22Rv1 (cell line): ENCODE measurements around the gene SLC5A5.

Experiments used
- CTCF ChIP-seq: fragments of 450-650 bp; IDR thresholded peaks from 2 replicates; pipeline ENCODE4 v1.5.1; 2017; ENCODE audit warnings: mild to moderate bottlenecking
- ZFX ChIP-seq: fragments of 450-650 bp; IDR thresholded peaks from 2 replicates; pipeline ENCODE4 v1.6.1; 2017; ENCODE audit warnings: antibody characterized with exemption, borderline replicate concordance

GRCh38 chr19:17861542-17862402 is 10.0 kb upstream of the SLC5A5 start:
- TF ChIP-seq CTCF, result no peak
- TF ChIP-seq ZFX, result no peak
